HG03108 (cell line): ENCODE measurements around the gene CCDC6.
"Not testable (repeated sequence)": the region's sequence is repeated elsewhere in the genome, so short reads cannot be mapped to it uniquely, and the experiment has no call there.

Experiments used
- ATAC-seq: cut with Tn5 transposase; IDR thresholded peaks from one replicate; pipeline ENCODE4 v1.9.1; 2021; ENCODE audit warnings: moderate library complexity; ENCODE audit not compliant: unreplicated experiment

Gene CCDC6

GRCh38 chr10:59819265-59819664 lies 87.1 kb downstream of the CCDC6 start:
- ATAC-seq: no peak

GRCh38 chr10:59817773-59818172 lies 88.6 kb downstream of the CCDC6 start:
- no peak for ATAC-seq

GRCh38 chr10:59814878-59815277 lies 91.5 kb downstream of the CCDC6 start:
- ATAC-seq: no peak

GRCh38 chr10:59812519-59813122 lies 93.7 kb downstream of the CCDC6 start:
- no peak for ATAC-seq

GRCh38 chr10:59809644-59809974 lies 96.7 kb downstream of the CCDC6 start:
- ATAC-seq: no peak

- ATAC-seq: peak; percentile 89
These were observed 97.3 kb downstream of the CCDC6 start for GRCh38 chr10:59808896-59809643.

GRCh38 chr10:59807629-59808620 lies 98.4 kb downstream of the CCDC6 start:
- ATAC-seq: no peak

GRCh38 chr10:59805014-59805413 lies 101.3 kb downstream of the CCDC6 start:
- no peak for ATAC-seq

GRCh38 chr10:59804220-59804619 lies 102.1 kb downstream of the CCDC6 start:
- ATAC-seq: no peak

GRCh38 chr10:59803714-59804113 lies 102.6 kb downstream of the CCDC6 start:
- no peak for ATAC-seq

GRCh38 chr10:59801171-59801570 lies 105.2 kb downstream of the CCDC6 start:
- ATAC-seq: no peak

- no peak for ATAC-seq
These were observed 106.9 kb downstream of the CCDC6 start for GRCh38 chr10:59799421-59799820.

GRCh38 chr10:59793919-59794318 lies 112.4 kb downstream of the CCDC6 start:
- no peak for ATAC-seq

- ATAC-seq: no peak
These were observed 113.5 kb downstream of the CCDC6 start for GRCh38 chr10:59792812-59793211.

- ATAC-seq: no peak
These were observed 114.8 kb downstream of the CCDC6 start for GRCh38 chr10:59791601-59792000.

- ATAC-seq: not testable (repeated sequence)
These were observed 116.3 kb downstream of the CCDC6 start for GRCh38 chr10:59790080-59790479.

- not testable (repeated sequence) for ATAC-seq
These were observed 117.4 kb downstream of the CCDC6 start for GRCh38 chr10:59788914-59789313.

- ATAC-seq: not testable (repeated sequence)
These were observed 119.3 kb downstream of the CCDC6 start for GRCh38 chr10:59787032-59787431.

GRCh38 chr10:59785476-59785875 lies 120.9 kb downstream of the CCDC6 start:
- not testable (repeated sequence) for ATAC-seq

GRCh38 chr10:59781511-59781910 lies 124.8 kb downstream of the CCDC6 start:
- ATAC-seq: no peak

- ATAC-seq: no peak
These were observed 126.4 kb downstream of the CCDC6 start for GRCh38 chr10:59779756-59780533.
